Progenitor cell of endocrine pancreas (in vitro differentiated cells): ENCODE data around the gene ACP7. TPM values are rescaled to one million over a fixed set of nuclear protein-coding genes. Genes with fewer than 3 reads are reported as not detected.
A peak's percentile ranks its signal among the peaks of the same experiment; 100 is the strongest.

Experiments
- DNase-seq: peaks from one replicate; pipeline ENCODE4 v3.0.0; 2021; ENCODE audit warnings: low spot score; ENCODE audit not compliant: unreplicated experiment
- H3K27ac Mint-ChIP-seq: 2 replicates; pipeline ENCODE4 v1.8.0; 2021; ENCODE audit warnings: mild to moderate bottlenecking, moderate library complexity, mixed read lengths
- H3K27me3 Mint-ChIP-seq: 2 replicates; pipeline ENCODE4 v1.8.0; 2021; ENCODE audit warnings: mixed read lengths
- H3K36me3 Mint-ChIP-seq: 2 replicates; pipeline ENCODE4 v1.8.0; 2022; ENCODE audit warnings: mixed read lengths; ENCODE audit not compliant: insufficient read depth
- H3K4me1 Mint-ChIP-seq: 2 replicates; pipeline ENCODE4 v1.8.0; 2021; ENCODE audit warnings: low read depth, mixed read lengths
- H3K4me3 Mint-ChIP-seq: 2 replicates; pipeline ENCODE4 v1.8.0; 2021; ENCODE audit warnings: low read depth, mild to moderate bottlenecking, moderate library complexity, mixed read lengths
- H3K9me3 Mint-ChIP-seq: 2 replicates; pipeline ENCODE4 v1.8.0; 2021; ENCODE audit warnings: low read depth, mixed read lengths
- CTCF ChIP-seq: fragments of 200-600 bp; sonication (generic); IDR thresholded peaks from one replicate; pipeline ENCODE4 v1.5.0; 2021; ENCODE audit warnings: antibody characterized with exemption, mild to moderate bottlenecking; ENCODE audit not compliant: unreplicated experiment
- total RNA-seq: library from RNA; stranded (reverse); gene quantifications from 2 replicates; pipeline ENCODE4 v1.2.1, GENCODE V29; 2021

ACP7 gene
- total RNA-seq, 1 donor from 2014 or later: not detected

- Mint-ChIP-seq H3K4me3 (no peak overlapping the region), H3K27me3 (peaks cover 3% of the 10 kb centered on the region), H3K9me3 (no peaks in the 10 kb centered on the region), H3K36me3 (no peaks in the 10 kb centered on the region), H3K4me1 (peaks cover 26% of the 10 kb centered on the region), H3K27ac (peak overlapping the region; percentile 52)
- TF ChIP-seq CTCF: no peak
- no peak for DNase-seq
Observed at GRCh38 chr19:39122934-39123731, 39.0 kb downstream of the ACP7 start.

- H3K4me3 Mint-ChIP-seq: peak overlapping the region; percentile 5
- DNase-seq: no peak
Observed at GRCh38 chr19:39124136-39124764, 40.1 kb downstream of the ACP7 start.

GRCh38 chr19:39125199-39125553 lies 41.0 kb downstream of the ACP7 start:
- peaks cover 3% of the 10 kb centered on the region for H3K27me3 Mint-ChIP-seq
- no peak for DNase-seq
- peak overlapping the region; percentile 89 for H3K4me3 Mint-ChIP-seq
- TF ChIP-seq CTCF: no peak
- no peaks in the 10 kb centered on the region for H3K36me3 Mint-ChIP-seq
- H3K4me1 Mint-ChIP-seq: peaks cover 28% of the 10 kb centered on the region
- H3K9me3 Mint-ChIP-seq: no peaks in the 10 kb centered on the region
- peak overlapping the region; percentile 96 for H3K27ac Mint-ChIP-seq

More at GRCh38 chr19:39124136-39124764, 40.1 kb downstream of the ACP7 start:
- TF ChIP-seq CTCF: no peak
- peak overlapping the region; percentile 50 for H3K27ac Mint-ChIP-seq
- H3K36me3 Mint-ChIP-seq: no peaks in the 10 kb centered on the region
- peaks cover 3% of the 10 kb centered on the region for H3K27me3 Mint-ChIP-seq
- peaks cover 26% of the 10 kb centered on the region for H3K4me1 Mint-ChIP-seq
- H3K9me3 Mint-ChIP-seq: no peaks in the 10 kb centered on the region

GRCh38 chr19:39125554-39126311 lies 41.6 kb downstream of the ACP7 start, which contains the start of gene PAK4:
Gene PAK4 (plus strand): TSS chr19:39125786. CDS start chr19:39169554, 43,768 bp downstream.
- DNase-seq: peak; percentile 95
- peaks cover 3% of the 10 kb centered on the region for H3K27me3 Mint-ChIP-seq
- H3K4me3 Mint-ChIP-seq: peak within 1 kb of the TSS; percentile 89
- peaks cover 32% of the 10 kb centered on the region for H3K4me1 Mint-ChIP-seq
- H3K36me3 Mint-ChIP-seq: no peaks in the 10 kb centered on the region
- peak within 1 kb of the TSS; percentile 96 for H3K27ac Mint-ChIP-seq
- H3K9me3 Mint-ChIP-seq: no peaks in the 10 kb centered on the region
- peak; percentile 11 for TF ChIP-seq CTCF
